ENCODE measurements around the gene C16orf95.
A peak's percentile ranks its signal among the peaks of the same experiment; 100 is the strongest.

Gene C16orf95

GRCh38 chr16:87284183-87284582 is 33.0 kb downstream of the C16orf95 start:
- TF ChIP-seq NFIC (IDR thresholded peaks at IDR 0.05) (no peak), YY1 (IDR thresholded peaks at IDR 0.05; ENCODE audit: low read depth) (no peak), EP300 (IDR thresholded peaks at IDR 0.05; ENCODE audit: borderline replicate concordance) (no peak), TCF12 (IDR thresholded peaks at IDR 0.05; ENCODE audit: low read depth) (no peak), ZBTB7A (IDR thresholded peaks at IDR 0.05; ENCODE audit: low read depth) (no peak), EGR1 (IDR thresholded peaks at IDR 0.05) (no peak), TAF1 (IDR thresholded peaks at IDR 0.05; ENCODE audit: low read depth) (no peak), CEBPB (IDR thresholded peaks at IDR 0.05) (no peak), RAD21 (IDR thresholded peaks at IDR 0.05; ENCODE audit: low read depth) (no peak), CREB1 (IDR thresholded peaks at IDR 0.05; ENCODE audit: low read depth) (no peak), MAX (IDR thresholded peaks at IDR 0.05) (no peak)
- TF ChIP-seq, protein P1, sequence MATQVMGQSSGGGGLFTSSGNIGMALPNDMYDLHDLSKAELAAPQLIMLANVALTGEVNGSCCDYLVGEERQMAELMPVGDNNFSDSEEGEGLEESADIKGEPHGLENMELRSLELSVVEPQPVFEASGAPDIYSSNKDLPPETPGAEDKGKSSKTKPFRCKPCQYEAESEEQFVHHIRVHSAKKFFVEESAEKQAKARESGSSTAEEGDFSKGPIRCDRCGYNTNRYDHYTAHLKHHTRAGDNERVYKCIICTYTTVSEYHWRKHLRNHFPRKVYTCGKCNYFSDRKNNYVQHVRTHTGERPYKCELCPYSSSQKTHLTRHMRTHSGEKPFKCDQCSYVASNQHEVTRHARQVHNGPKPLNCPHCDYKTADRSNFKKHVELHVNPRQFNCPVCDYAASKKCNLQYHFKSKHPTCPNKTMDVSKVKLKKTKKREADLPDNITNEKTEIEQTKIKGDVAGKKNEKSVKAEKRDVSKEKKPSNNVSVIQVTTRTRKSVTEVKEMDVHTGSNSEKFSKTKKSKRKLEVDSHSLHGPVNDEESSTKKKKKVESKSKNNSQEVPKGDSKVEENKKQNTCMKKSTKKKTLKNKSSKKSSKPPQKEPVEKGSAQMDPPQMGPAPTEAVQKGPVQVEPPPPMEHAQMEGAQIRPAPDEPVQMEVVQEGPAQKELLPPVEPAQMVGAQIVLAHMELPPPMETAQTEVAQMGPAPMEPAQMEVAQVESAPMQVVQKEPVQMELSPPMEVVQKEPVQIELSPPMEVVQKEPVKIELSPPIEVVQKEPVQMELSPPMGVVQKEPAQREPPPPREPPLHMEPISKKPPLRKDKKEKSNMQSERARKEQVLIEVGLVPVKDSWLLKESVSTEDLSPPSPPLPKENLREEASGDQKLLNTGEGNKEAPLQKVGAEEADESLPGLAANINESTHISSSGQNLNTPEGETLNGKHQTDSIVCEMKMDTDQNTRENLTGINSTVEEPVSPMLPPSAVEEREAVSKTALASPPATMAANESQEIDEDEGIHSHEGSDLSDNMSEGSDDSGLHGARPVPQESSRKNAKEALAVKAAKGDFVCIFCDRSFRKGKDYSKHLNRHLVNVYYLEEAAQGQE (IDR thresholded peaks at IDR 0.05; ENCODE audit: low read depth) = no peak

- no peak for TF ChIP-seq EP300 (IDR thresholded peaks at IDR 0.05; ENCODE audit: borderline replicate concordance)
- TF ChIP-seq RAD21 (IDR thresholded peaks at IDR 0.05; ENCODE audit: low read depth) = no peak
- TF ChIP-seq NFIC (IDR thresholded peaks at IDR 0.05) = no peak
- no peak for TF ChIP-seq MAX (IDR thresholded peaks at IDR 0.05)
- TF ChIP-seq TAF1 (IDR thresholded peaks at IDR 0.05; ENCODE audit: low read depth) = no peak
- TF ChIP-seq EGR1 (IDR thresholded peaks at IDR 0.05) = no peak
- no peak for TF ChIP-seq CREB1 (IDR thresholded peaks at IDR 0.05; ENCODE audit: low read depth)
- no peak for TF ChIP-seq TEAD4 (IDR thresholded peaks at IDR 0.05)
- TF ChIP-seq, protein P1 (IDR thresholded peaks at IDR 0.05; ENCODE audit: low read depth) = no peak
- no peak for TF ChIP-seq FOXM1 (IDR thresholded peaks at IDR 0.05; ENCODE audit: borderline replicate concordance, low read depth)
- no peak for TF ChIP-seq USF1 (IDR thresholded peaks at IDR 0.05)
- no peak for TF ChIP-seq TCF12 (IDR thresholded peaks at IDR 0.05; ENCODE audit: low read depth)
- TF ChIP-seq CEBPB (IDR thresholded peaks at IDR 0.05) = no peak
- TF ChIP-seq ZBTB7A (IDR thresholded peaks at IDR 0.05; ENCODE audit: low read depth) = no peak
These were observed 38.0 kb downstream of the C16orf95 start for GRCh38 chr16:87279094-87279658.

- TF ChIP-seq RAD21 (IDR thresholded peaks at IDR 0.05; ENCODE audit: low read depth) = peak; percentile 96
- TF ChIP-seq USF1 (IDR thresholded peaks at IDR 0.05) = no peak
These were observed 38.8 kb downstream of the C16orf95 start for GRCh38 chr16:87278191-87279093.

- TF ChIP-seq NFIC (IDR thresholded peaks at IDR 0.05) (no peak), TEAD4 (IDR thresholded peaks at IDR 0.05) (no peak), FOXM1 (IDR thresholded peaks at IDR 0.05; ENCODE audit: borderline replicate concordance, low read depth) (no peak), EGR1 (IDR thresholded peaks at IDR 0.05) (no peak), TAF1 (IDR thresholded peaks at IDR 0.05; ENCODE audit: low read depth) (no peak), ZBTB7A (IDR thresholded peaks at IDR 0.05; ENCODE audit: low read depth) (no peak), CREB1 (IDR thresholded peaks at IDR 0.05; ENCODE audit: low read depth) (no peak), CEBPB (IDR thresholded peaks at IDR 0.05) (no peak)
- TF ChIP-seq, protein P1 (IDR thresholded peaks at IDR 0.05; ENCODE audit: low read depth) = no peak
These were observed 40.3 kb downstream of the C16orf95 start for GRCh38 chr16:87276924-87277323.

All from Ishikawa (cell line).